HG03280 (cell line): Measurements from ENCODE around the gene SLC6A2.

Experiments used
- ATAC-seq: cut with Tn5 transposase; IDR thresholded peaks from one replicate; pipeline ENCODE4 v1.9.1; 2021; ENCODE audit warnings: mild to moderate bottlenecking, moderate library complexity; ENCODE audit not compliant: unreplicated experiment

The SLC6A2 gene

GRCh38 chr16:55647343-55647742 lies 8.4 kb upstream of the SLC6A2 start:
- no peak for ATAC-seq

GRCh38 chr16:55647798-55648197 lies 8.0 kb upstream of the SLC6A2 start:
- no peak for ATAC-seq

- ATAC-seq, result no peak
Measured at GRCh38 chr16:55651841-55652824, 3.7 kb upstream of the SLC6A2 start.

GRCh38 chr16:55653106-55653505 lies 2.7 kb upstream of the SLC6A2 start:
- no peak for ATAC-seq

- ATAC-seq, result no peak
Measured at GRCh38 chr16:55655381-55655896, 349 bp upstream of the SLC6A2 start.

- no peak for ATAC-seq
Measured at GRCh38 chr16:55656691-55657092, 904 bp downstream of the SLC6A2 start.

GRCh38 chr16:55657616-55658015 lies 1.8 kb downstream of the SLC6A2 start:
- no peak for ATAC-seq

GRCh38 chr16:55658898-55659420 lies 3.2 kb downstream of the SLC6A2 start:
- ATAC-seq, result no peak

GRCh38 chr16:55660026-55660425 lies 4.2 kb downstream of the SLC6A2 start:
- ATAC-seq, result no peak

- ATAC-seq, result no peak
Measured at GRCh38 chr16:55660828-55661227, 5.0 kb downstream of the SLC6A2 start.

- ATAC-seq, result no peak
Measured at GRCh38 chr16:55661941-55662643, 6.3 kb downstream of the SLC6A2 start.

GRCh38 chr16:55662644-55663031 lies 6.8 kb downstream of the SLC6A2 start:
- ATAC-seq, result no peak

- ATAC-seq, result no peak
Measured at GRCh38 chr16:55663225-55663624, 7.4 kb downstream of the SLC6A2 start.

GRCh38 chr16:55663765-55664677 lies 8.2 kb downstream of the SLC6A2 start:
- no peak for ATAC-seq

- ATAC-seq, result no peak
Measured at GRCh38 chr16:55664786-55665407, 9.1 kb downstream of the SLC6A2 start.

- no peak for ATAC-seq
Measured at GRCh38 chr16:55665511-55665910, 9.7 kb downstream of the SLC6A2 start.

GRCh38 chr16:55666012-55666411 lies 10.2 kb downstream of the SLC6A2 start:
- ATAC-seq, result no peak

GRCh38 chr16:55667753-55668152 lies 12.0 kb downstream of the SLC6A2 start:
- ATAC-seq, result no peak

- no peak for ATAC-seq
Measured at GRCh38 chr16:55668340-55669281, 12.8 kb downstream of the SLC6A2 start.
